Upper lobe of left lung (tissue), 4 donors: ENCODE measurements around the gene TIMP4.

Experiments used
- EP300 ChIP-seq, 4 donors: sonication (generic); formaldehyde crosslinking; IDR thresholded peaks; one replicate each; pipeline ENCODE4 v1.5.1; 2017; ENCODE audit warnings: antibody characterized with exemption in 4 of 4, control low read depth in 2 of 4
- TF ChIP-seq, protein P1 (sequence below), 6 experiments: fragments of 450-650 bp in 4 of 6; fragments of 200-600 bp in 2 of 6; sonication (generic) in 2 of 6; IDR thresholded peaks; one replicate each; pipeline ENCODE4 v1.5.1; 2016 to 2019; ENCODE audit warnings: antibody characterized with exemption in 6 of 6

DNA sequence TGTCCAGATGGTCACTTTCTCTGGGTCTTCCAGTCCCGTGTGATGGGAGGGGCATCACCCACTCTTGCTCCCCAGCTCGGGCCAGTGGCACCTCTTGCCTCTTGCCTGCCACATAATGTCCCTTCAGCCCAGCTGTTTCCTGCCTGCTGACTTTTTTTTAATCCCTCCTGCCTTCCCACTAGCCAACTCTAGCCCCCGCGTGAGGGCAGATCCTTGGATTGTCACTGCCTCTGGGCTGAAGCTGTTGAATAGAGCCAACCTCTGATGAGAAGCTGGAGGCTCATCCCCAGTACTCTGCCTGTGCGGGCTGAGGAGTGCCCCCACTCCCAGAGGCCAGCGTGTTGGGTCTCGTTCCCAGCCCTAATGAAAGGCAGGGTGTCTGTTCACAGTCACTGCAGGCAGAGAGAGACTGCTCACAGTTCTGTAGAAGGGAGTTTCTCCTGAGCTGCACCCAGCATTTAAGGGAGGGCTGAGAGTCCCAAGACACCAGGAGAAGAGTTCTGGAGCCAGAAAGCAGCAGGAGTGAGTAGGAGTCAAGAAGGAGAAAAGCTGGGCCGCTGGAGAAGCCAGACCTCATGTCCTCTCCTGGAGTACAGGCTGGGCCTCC, 30.1 kb upstream of the TIMP4 start:
- TF ChIP-seq EP300 (IDR thresholded peaks at IDR 0.05), result no peak
- TF ChIP-seq, protein P1, sequence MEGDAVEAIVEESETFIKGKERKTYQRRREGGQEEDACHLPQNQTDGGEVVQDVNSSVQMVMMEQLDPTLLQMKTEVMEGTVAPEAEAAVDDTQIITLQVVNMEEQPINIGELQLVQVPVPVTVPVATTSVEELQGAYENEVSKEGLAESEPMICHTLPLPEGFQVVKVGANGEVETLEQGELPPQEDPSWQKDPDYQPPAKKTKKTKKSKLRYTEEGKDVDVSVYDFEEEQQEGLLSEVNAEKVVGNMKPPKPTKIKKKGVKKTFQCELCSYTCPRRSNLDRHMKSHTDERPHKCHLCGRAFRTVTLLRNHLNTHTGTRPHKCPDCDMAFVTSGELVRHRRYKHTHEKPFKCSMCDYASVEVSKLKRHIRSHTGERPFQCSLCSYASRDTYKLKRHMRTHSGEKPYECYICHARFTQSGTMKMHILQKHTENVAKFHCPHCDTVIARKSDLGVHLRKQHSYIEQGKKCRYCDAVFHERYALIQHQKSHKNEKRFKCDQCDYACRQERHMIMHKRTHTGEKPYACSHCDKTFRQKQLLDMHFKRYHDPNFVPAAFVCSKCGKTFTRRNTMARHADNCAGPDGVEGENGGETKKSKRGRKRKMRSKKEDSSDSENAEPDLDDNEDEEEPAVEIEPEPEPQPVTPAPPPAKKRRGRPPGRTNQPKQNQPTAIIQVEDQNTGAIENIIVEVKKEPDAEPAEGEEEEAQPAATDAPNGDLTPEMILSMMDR (IDR thresholded peaks at IDR 0.05), result no peak
